ENCODE results near the gene LEF1. TPM values are rescaled to one million over a fixed set of nuclear protein-coding genes. Genes with fewer than 3 reads are reported as not detected.

The LEF1 gene
- total and polyA plus RNA-seq, 2 of the 8 experiments (the other 6 are each of a cell fraction or from before 2014, with no cell fraction given): 2.6 to 5.2 TPM

DNA sequence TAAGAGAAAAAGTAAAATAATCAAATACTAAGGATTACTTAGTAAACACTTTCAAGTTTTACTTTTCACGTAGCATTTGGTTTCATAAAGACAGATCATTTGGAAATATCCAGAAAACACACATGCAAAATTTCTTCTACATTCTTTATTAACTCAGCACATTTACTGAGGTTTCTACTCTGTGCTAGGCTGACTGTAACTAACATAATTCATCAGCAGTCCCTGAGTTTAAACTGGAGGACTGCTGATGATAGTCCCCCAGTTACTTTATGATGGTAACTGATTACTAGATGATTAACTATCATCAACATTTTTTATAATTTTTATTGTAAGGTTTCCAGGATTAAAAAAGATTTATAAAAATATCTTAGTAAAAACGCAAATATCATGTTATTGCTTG, 12.3 kb downstream of the LEF1 start:
- Histone ChIP-seq H3K36me3 (ENCODE audit: control insufficient read depth in 2 of 4, insufficient read depth in 4 of 4, low read length in 3 of 4) (no peaks in the 10 kb centered on the region), H2BK120ac (replicated peaks; ENCODE audit: low read depth, low read length) (no peak overlapping the region), H2BK5ac (ENCODE audit: low read depth, low read length) (no peak overlapping the region), H3K9me3 (ENCODE audit: insufficient read depth in 2 of 2, low read depth in 1 of 2, low read length in 1 of 2) (no peaks in the 10 kb centered on the region), H3K14ac (ENCODE audit: insufficient read length) (no peak overlapping the region), H3K4me3 (ENCODE audit: extremely low read depth in 1 of 4, insufficient read depth in 2 of 4, low read depth in 3 of 4, low read length in 4 of 4) (no peak overlapping the region), H3K18ac (ENCODE audit: extremely low read depth, low read length) (no peak overlapping the region), H2AFZ (ENCODE audit: low read length) (no peak overlapping the region), H2BK15ac (ENCODE audit: low read length) (no peak overlapping the region), H4K8ac (ENCODE audit: extremely low read depth, insufficient read depth, low read length) (no peak overlapping the region), H2BK12ac (ENCODE audit: low read depth, low read length) (no peak overlapping the region), H3K23ac (ENCODE audit: insufficient read length) (no peak overlapping the region), H3K9ac (replicated peaks in 1 of 4; ENCODE audit: extremely low read depth in 1 of 4, low read depth in 3 of 4, low read length in 3 of 4) (no peak overlapping the region), H3K79me2 (ENCODE audit: control insufficient read depth in 1 of 2, insufficient read depth in 2 of 2, low read length in 2 of 2) (no peaks in the 10 kb centered on the region), H4K91ac (replicated peaks; ENCODE audit: insufficient read length, low read length) (no peak overlapping the region), H3K27ac (ENCODE audit: low read depth, low read length) (no peak overlapping the region), H3K56ac (replicated peaks; ENCODE audit: insufficient read length, low read depth, low read length) (no peak overlapping the region), H3K4ac (replicated peaks; ENCODE audit: insufficient read length, low read depth, low read length) (no peak overlapping the region), H4K20me1 (replicated peaks in 1 of 2; ENCODE audit: control insufficient read depth in 1 of 2, insufficient read depth in 2 of 2, low read length in 2 of 2) (no peaks in the 10 kb centered on the region), H3K23me2 (ENCODE audit: low read depth, low read length) (no peaks in the 10 kb centered on the region; the same call in 1 of the 2 replicates), H3K4me2 (ENCODE audit: insufficient read depth in 1 of 2, low read depth in 2 of 2, low read length in 2 of 2) (no peak overlapping the region), H3K4me1 (replicated peaks in 1 of 4; ENCODE audit: control insufficient read depth in 3 of 4, insufficient read depth in 4 of 4, low read length in 3 of 4) (peaks cover 0 to 14% (median 5%) of the 10 kb centered on the region in 4 experiments; a peak in 3 of 7 replicates), H4K5ac (ENCODE audit: insufficient read length, low read depth, low read length) (no peak overlapping the region), H3K79me1 (ENCODE audit: low read depth, low read length) (no peaks in the 10 kb centered on the region), H3K27me3 (replicated peaks in 1 of 4; ENCODE audit: control insufficient read depth in 3 of 4, extremely low read depth in 1 of 4, insufficient read depth in 3 of 4, low read length in 3 of 4) (peaks cover 0 to 4% (median 1%) of the 10 kb centered on the region in 4 experiments; a peak in 2 of 7 replicates), H2AK5ac (ENCODE audit: low read depth, low read length) (no peak overlapping the region), H2BK20ac (ENCODE audit: low read length) (no peak overlapping the region)
- POLR2A ChIA-PET (ENCODE audit: partially characterized antibody): no interaction called here
- no peak for FAIRE-seq
- 88% methylated on average over 2 of the region's 2 CpGs; no CpG with 5 or more reads in 1 of the 2 experiments for WGBS, 2 experiments (ENCODE audit: extremely low coverage in 1 of 2, insufficient coverage in 1 of 2, insufficient read length in 1 of 2, insufficient replicate concordance in 2 of 2, low coverage in 1 of 2, low lambda C conversion rate in 2 of 2, missing lambda C conversion rate in 1 of 2)
- DNase-seq (ENCODE audit: low read depth in 1 of 2, low spot score in 2 of 2): no peak
- CTCF ChIA-PET (ENCODE audit: partially characterized antibody): interaction anchor here (0.6 to 2.1 kb wide), 11 partner anchors 10 to 337 kb away, joined by 3 to 11 read pairs (median 3); no protein-coding TSS in a partner anchor
- TF ChIP-seq SIN3A (conservative IDR thresholded peaks at IDR 0.05 in 1 of 2, IDR thresholded peaks at IDR 0.05 in 1 of 2; ENCODE audit: low read depth in 1 of 2, low read length in 2 of 2) (no peak), SP1 (IDR thresholded peaks at IDR 0.05; ENCODE audit: low read depth, low read length) (no peak), TAF1 (IDR thresholded peaks at IDR 0.05; ENCODE audit: low read depth, low read length) (no peak), KDM1A (IDR thresholded peaks at IDR 0.05; ENCODE audit: borderline replicate concordance, low read length) (no peak), SP4 (IDR thresholded peaks at IDR 0.05; ENCODE audit: low read length) (no peak), TAF7 (optimal IDR thresholded peaks at IDR 0.05; ENCODE audit: borderline replicate concordance, low read depth, low read length) (no peak), BRCA1 (IDR thresholded peaks at IDR 0.05; ENCODE audit: low read depth, low read length) (no peak), CREB1 (IDR thresholded peaks at IDR 0.05) (no peak), POLR2AphosphoS5 (IDR thresholded peaks at IDR 0.05; ENCODE audit: low read depth, low read length) (no peak), POU5F1 (IDR thresholded peaks at IDR 0.05; ENCODE audit: low read depth, low read length) (no peak), CHD2 (IDR thresholded peaks at IDR 0.05; ENCODE audit: low read length) (no peak), CBX5 (IDR thresholded peaks at IDR 0.05; ENCODE audit: low read depth, low read length) (no peak), RNF2 (IDR thresholded peaks at IDR 0.05; ENCODE audit: borderline replicate concordance, low read depth, low read length, missing control alignments, poor library complexity, severe bottlenecking) (no peak), KDM5A (IDR thresholded peaks at IDR 0.05; ENCODE audit: low read length) (no peak)
- TF ChIP-seq, protein P1, sequence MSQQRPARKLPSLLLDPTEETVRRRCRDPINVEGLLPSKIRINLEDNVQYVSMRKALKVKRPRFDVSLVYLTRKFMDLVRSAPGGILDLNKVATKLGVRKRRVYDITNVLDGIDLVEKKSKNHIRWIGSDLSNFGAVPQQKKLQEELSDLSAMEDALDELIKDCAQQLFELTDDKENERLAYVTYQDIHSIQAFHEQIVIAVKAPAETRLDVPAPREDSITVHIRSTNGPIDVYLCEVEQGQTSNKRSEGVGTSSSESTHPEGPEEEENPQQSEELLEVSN (IDR thresholded peaks at IDR 0.05): no peak

All from H1 (cell line).